ENCODE measurements around the gene GSN.
A peak's percentile ranks its signal among the peaks of the same experiment; 100 is the strongest.

GSN gene

DNA sequence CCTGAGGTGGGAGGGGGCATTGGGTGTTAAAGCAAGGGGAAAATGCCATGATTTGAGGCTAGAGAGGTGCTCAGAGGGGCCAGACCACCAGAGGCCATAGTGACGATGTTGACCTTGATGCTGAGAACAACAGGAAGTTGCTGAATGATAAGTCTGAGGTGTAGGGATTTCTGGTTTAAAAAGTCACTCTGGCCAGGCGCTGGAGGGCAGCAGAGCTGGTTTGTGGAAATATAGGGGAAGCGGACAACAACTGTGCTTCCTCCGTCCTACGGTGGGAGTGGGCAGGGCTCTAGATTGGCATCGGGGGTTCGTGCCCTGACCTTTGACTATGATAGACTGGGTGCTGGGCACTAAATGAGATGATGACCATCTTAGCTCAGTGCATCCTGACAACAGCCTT lies 57.4 kb downstream of the GSN start:
- DNase-seq = no peak

DNA sequence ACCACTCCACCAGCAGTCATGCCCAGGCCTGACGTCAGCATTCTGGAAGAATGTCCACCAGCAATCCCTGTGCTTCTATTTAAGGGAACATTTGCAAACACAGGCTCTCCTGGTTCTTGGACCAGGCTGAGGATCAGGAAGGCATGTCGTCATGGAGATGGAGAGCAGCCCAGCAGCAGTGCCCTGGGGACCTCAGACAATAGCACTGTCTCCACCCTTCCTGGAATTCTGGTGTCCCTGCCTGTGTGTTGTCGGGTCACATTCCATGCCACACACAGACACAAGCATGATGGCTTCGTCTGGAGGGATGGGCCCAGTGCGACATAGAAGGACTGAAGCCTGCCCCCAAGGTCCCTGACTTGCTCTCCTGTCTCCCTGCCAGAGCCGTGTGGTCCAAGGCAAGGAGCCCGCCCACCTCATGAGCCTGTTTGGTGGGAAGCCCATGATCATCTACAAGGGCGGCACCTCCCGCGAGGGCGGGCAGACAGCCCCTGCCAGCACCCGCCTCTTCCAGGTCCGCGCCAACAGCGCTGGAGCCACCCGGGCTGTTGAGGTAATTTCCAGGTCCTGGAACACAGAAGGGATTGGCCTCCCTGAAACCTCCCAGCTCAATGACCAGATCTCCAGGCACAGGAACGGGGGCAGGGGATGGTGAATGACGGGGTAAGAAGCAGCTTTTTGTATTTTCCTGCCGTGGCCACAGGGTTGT lies 58.3 kb downstream of the GSN start:
- no peak for DNase-seq

DNA sequence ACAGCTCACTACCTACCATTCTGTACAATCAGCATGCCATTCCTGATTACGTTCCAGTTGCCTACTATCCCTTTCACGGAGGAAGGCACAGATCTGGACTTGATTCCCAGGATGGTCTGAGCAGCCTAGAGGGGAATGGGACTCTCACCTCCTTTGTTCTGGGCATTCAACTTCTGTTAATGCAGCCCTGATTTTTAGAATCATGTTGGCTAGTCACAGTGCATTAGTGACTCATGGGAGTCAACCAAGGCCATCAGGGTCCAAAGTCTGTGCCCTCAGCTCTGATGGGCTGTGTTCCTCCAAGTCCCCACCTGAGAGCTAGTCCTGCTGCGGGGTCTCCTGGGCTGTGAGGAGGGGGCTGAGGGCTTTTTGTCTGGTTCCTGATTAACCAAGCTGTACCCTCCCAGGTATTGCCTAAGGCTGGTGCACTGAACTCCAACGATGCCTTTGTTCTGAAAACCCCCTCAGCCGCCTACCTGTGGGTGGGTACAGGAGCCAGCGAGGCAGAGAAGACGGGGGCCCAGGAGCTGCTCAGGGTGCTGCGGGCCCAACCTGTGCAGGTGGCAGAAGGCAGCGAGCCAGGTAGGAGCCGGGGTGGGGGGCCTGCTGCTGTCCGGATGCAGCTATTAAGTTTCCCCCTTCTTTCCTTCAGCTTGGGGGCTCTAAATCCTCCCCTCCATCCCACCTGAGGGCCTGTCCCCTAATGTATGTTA lies 59.1 kb downstream of the GSN start:
- no peak for DNase-seq

DNA sequence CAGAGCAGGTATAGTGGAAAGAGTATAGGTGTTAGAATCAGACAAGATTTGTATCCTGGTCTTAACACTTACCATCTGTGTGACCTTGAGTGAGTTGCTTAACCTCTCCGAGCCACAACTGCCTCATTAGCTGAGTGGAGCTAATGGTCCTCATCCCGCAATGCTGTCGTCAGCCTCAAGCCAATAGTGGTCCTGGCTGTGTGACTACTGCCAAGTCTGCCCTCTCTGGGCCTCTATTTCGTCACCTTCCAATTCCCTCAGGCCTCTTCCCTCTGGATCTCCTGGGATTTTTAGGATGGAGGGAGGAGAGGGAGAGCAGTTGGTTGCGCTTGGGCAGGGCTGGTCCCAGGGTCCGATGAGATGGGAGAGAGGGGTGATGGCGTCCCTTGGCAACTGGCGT lies 60.5 kb downstream of the GSN start:
- DNase-seq = no peak

DNA sequence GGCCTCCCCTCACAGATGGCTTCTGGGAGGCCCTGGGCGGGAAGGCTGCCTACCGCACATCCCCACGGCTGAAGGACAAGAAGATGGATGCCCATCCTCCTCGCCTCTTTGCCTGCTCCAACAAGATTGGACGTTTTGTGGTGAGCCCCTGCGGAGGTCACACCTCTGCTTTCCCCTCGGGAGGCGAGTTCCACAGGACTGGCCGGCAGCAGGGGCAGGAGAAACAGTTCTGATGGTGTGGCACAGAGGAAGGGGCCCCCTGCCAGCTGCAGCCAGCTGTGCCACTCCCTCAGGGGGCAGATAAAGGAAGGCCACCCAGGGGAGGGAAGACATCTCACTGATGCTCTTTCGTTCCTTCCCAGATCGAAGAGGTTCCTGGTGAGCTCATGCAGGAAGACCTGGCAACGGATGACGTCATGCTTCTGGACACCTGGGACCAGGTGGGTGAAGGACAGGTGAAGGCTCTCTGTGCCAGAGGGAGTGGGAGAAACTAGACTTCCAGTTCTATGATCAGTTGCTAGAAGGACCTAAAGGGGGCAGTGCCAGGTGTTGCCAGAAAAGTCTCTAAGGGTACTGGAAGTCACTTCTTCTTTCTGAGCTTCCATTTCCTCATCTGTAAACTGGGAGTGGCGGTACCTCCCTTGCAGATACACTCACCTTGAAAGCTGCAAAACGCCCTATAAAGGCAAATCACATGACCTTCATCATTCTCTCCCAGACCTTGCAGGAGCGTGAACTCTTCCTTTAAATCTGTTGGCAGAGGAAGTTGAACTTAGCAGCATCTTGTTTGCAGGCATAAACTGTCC lies 61.1 kb downstream of the GSN start:
- DNase-seq = no peak

DNA sequence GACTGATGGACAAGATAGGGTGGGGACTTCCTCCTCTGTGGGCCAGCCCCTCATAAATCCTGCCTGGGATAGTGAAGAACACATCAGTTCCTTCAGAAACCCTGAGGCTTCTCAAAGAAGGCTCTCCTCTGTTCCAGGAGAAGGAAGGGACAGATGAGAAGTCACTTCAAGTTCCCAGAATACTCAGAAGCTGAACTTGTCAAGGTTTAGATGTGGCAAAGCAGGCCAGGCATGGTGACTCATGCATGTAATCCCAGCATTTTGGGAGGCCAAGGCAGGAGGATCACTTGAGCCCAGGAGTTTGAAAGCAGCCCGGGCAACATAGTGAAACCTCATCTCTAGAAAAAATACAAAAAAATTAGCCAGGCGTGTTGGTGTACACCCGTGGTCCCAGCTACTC lies 63.6 kb downstream of the GSN start:
- no peak for DNase-seq

DNA sequence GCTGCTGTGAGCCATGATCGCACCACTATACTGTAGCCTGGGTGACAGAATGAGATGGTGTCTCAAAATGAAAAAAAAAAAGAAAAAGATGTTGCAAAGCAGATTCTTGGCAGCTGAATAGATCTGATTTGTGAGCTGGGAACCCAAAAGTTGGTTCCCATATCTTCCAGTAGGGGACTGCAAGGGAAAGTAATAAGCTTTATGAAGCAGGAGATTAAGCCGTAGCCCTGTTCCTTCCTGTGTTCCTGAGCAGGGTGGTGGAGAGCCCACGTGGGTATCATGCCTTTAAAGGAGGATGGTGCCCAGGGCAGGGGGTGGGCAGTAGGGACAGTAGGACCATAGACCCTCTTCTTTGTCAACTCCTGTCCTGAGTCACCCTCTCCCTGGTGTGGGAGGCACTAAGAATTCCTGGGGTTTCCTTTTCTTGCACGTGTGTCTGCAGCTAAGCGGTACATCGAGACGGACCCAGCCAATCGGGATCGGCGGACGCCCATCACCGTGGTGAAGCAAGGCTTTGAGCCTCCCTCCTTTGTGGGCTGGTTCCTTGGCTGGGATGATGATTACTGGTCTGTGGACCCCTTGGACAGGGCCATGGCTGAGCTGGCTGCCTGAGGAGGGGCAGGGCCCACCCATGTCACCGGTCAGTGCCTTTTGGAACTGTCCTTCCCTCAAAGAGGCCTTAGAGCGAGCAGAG lies 64.2 kb downstream of the GSN start:
- no peak for DNase-seq

DNA sequence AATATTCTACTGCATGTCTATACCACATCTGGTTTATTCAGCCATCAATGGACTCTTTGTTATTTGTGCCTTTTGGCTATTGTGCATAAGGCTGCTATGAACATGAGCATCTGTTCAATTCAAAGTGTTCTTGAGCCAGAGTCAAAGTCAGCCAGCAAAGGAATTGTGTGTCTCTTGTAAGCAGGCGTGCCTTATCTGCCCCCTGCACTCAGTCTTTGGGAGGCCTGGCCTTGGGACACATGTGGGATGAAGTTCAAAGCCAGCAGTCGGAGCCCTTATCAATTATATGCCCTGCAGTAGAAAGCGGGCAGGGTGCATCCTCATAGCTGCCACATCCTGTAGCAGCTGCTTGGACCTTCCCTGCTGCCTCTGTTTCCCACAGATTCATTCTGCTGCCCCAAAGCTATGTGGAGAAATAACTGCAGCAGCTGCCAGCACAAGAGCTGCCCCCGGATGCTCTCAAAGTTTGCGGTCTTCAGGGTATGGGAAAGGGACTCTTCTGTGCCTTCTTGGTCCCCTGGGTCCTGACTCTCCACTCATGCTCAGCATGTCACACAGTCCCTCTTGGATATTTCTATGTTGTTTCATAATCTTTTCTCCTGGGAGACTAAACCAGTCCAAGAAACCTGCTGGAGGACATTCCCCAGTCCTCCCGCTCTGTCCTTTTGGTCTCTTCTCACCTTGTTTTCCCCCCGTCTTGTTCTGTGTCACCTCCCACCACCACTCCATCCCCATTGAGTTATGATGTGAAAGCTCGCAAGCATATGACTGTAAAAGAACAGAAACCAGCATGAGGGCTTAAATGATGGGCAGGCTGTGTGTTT lies 66.2 kb downstream of the GSN start:
- no peak for DNase-seq

DNA sequence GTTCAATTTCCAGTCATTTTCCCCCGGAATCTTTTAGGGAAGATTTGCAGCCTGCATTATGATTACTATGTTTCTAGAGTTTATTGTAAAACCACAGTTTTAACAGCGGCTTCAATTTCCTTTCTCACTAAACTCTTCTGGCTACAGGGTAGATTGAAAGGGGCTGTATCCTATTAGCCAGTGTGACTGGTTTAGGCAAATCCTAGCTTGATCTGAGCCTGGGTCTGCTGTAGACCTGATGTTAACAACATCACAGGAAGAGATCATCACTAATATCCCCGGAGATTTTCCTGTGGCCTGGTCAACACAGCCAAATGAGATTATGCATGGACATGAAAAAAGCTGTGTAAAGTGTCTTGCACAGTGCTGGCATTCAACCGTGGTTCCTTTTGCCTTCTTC lies 68.7 kb downstream of the GSN start:
- DNase-seq = no peak

DNA sequence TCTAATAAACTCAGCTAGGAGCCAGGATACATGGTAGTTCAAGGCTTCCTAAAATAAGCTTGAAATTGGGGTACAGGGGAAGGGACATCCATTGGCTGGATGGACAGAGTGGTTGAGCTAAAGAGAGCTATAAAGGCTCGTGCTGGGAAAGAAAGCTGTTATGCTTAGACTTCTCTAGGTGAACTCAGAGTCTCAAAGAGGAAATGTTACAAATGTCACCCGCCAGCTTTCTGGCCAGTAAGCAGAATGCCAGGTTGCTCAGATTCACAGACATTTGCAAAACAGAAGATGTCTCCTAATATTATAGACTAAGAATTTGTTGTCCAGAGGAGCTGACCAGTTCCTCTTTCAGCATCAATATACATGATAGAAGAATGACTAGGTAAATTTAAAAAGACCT lies 71.5 kb downstream of the GSN start:
- DNase-seq = no peak

DNA sequence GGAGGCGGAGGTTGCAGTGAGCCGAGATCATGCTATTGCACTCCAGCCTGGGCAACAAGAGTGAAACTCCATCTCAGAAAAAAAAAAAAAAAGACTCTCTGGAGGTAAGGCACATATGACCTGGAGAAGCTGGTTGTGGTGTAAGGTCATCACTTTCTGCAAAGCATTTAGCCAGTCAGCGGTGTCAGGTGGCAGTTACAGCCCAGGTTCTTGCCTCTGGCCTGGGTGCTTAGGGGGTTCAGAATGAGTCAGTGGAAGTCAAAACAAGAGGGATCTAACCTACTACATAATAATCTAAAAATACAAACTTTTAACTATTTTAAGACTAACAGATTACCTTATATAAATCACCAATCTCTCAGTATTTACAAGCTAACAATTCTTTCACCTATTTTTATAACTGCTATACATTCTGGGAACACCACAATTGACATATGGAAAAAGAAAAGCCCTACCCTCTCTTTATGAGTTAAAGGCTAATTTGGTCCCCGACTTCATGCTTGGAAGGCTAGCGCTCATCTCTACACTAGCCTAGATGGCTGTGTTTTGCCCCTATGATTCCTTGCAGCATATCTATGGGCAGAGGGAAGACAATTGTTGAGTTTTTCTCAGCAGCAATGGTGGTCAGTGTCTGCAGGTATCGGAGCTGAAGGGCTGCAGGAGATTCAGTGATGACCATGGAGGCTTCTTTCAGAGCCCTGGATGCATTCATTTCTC lies 72.9 kb downstream of the GSN start:
- no peak for DNase-seq

DNA sequence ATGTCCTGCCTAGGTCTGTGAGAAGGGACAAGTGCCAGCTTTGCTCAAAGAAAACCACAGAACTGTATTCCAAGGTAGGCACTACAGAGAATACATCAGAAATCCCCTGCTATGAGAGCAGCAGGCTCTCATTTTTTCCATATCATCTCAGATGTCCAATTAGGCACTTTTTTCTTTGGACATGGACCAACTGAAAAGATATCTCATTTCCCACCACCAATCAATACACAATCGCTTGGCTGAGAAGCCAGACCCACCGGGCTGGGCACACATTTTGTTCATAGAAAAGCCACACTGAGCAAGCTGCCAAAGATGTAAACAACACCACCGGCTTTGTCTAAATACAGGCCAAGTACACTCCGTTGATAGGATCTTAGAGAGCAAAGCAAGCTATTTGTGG lies 76.2 kb downstream of the GSN start:
- DNase-seq = peak; percentile 36

DNA sequence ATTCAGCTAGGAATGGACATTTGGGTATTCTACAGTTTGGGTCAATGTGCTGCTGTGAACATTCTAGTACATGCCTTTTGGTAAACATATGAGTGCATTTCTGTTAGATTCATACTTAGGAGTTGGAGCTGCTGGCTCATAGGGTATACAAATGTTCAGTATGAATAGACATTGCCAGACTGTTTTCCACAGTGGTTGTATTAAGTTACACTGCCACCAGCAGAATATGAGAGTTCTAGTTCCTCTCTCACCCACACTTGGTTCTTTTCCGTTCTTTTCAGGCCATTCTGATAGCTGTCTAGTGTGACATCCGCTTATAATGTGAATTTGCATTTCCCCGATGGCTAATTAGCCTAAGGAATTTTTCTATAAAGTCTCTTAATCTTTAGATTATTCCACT lies 77.1 kb downstream of the GSN start:
- no peak for DNase-seq

DNA sequence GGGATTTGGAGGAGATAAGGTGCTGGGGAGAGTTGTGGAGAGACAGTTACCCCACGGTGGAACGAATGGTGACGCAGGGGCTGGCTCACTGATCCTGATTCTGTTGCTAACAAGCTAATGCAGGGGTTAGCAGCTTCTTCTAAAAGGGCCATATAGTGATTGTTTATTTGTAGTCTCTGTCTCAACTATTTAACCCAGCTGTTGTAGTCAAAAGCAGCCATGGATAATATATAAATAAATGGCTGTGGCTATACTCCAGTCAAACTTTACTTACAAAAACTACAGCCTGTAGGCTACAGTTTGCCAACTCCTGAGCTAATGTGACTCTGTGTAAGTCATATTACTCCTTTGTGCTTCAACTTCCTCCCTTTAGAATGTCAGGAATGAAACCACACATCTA lies 80.3 kb downstream of the GSN start:
- DNase-seq = no peak

DNA sequence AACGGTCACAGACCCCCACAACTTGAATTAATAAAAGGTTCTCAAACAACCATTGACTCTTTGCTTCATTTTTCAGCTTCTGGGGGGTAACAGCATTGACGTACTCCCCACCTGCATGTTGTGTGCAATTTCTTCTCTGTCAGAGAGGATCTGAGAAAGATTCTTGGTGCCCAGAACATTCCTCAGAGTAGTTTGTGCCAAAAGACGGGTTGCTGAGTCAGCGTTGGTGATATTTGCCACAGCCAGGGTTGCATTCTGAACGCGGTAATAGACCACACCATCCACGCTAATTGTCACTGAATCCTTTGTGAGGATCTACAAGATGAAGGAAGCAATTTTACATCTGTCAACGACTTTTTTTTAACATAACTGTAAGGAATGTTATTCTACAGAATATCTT lies 81.0 kb downstream of the GSN start:
- no peak for DNase-seq

DNA sequence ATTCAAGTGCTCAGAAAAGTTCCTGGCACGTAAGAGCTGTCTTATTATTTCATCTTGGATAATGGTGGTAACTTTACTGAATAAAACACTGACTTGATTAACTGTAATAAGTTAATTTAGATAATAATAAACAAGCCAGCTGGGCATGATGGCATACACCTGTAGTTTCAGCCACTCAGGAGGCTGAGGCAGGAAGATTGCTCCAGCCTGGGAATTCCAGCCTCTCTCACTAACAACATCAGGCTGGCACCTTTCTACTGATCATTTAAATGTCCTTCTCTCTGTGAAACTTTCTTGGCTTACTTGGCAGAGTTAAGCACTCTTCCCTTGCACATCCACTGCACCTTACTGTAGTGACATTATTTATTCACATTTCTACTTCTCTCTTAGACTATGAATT lies 82.1 kb downstream of the GSN start:
- DNase-seq = no peak

DNA sequence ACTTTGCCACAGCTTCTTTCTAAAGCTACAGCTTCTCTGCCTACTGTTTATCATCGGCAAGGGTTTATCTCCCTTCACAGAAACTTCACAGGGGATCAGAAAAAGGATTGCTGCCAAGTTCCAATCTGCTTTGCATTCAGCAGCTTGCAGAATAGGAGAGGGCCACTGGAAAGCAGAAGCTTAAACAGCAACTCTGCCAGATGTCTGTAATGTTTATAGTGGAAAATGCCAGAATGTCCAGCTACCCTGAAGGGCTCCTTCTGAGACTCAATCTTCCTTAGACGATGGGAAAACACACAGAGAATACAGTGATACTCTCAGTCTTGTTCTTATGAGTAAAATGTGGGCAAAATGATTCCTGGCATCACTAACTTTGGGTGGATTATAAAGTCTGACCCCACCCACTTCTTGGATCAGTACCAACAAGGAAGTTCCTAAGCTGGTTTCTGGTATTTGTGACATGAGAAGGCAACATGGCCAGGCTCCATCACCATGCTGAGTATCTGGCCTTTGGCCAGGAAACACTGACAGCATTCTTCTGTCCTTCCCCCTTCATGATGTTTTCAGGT lies 83.1 kb downstream of the GSN start:
- peak; percentile 47 for DNase-seq

DNA sequence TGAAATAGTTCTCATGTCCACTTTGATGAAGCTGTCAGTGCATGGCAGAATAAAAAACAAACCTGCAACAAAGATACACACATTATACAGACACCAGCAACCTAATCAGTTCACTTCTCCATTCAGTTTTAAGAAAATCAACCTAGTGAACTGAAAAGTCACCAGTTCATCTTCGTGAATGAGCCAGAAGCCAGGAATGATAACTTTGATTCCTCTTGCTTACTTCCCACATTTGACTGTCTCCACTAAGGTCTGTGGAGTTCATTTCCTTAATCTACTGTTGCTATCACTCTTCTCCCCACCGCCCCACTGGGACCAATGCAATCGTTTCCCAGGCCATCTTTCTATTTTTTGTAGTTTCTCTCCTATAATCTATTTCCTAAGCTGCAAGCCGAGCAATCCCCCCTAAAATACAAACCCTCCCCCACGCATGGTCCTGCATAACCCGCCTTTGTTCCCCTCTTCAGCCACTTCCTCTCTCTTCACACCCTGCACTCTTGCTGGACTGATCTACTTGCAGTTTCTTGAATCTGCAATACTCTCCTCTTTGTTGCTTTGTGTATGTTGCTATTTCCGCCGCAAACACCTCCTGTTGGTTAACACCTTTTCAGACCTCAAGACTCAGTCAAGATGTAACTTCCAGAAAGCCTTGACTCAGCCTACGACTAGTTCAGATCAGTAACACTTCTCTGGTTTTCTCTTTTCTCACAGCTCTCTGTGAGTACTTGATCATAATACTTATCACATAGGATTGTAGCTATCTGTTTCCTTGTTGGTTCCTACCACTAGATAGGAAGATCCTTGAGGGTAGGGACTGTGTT lies 85.5 kb downstream of the GSN start:
- DNase-seq = no peak

DNA sequence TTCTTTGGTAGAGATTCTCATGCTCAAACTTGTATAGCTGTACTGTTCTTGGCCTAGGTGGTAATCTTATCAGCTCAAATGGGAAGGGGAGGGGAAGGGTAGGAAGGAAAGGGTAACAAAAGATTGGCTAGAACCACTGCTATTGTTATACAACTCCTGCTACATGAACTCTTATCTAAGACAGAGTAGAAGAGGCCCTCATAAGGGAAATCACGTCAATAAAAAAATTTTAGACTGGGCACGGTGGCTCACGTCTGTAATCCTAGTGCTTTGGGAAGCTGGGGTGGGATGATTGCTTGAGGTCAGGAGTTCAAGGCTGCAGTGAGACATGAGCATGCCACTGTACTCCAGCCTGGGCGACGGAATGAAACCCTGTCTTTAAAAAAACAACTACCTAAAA lies 86.2 kb downstream of the GSN start:
- no peak for DNase-seq

DNA sequence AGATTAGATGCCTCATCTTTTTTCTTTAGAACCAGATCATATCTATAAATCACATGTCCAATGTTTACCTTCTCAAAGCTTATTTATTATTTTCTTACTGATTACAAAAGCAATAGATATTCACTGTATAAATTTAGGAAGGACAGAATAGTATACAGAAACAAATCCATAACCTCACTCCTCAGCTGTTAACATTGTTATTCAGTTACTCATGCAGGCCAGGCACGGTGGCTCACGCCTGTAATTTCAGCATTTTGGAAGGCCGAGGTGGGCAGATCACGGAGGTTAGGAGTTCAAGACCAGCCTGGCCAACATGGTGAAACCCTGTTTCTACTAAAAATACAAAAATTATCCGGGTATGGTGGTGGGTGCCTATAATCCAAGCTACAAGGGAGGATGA lies 86.8 kb downstream of the GSN start:
- no peak for DNase-seq

DNA sequence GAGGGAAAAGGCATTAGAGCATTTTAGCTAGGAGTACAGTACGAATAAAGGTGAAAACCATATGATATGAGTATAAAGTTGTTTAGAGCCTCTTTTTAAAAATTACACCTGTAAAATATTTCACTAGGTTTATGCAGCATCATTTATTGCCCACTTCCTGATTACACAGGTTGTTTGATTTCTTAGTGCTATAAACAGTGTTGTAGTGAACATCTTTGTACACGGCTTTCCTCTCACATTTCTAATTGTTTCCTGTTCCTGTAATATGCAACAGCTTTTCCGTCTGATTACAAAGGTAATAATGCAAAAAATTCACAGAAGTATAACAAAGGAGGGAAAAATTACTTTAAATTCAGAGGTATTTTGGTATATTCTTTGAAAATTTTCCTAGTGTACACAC lies 89.0 kb downstream of the GSN start:
- DNase-seq = no peak

All from NCI-H345 (cell line).